ENCODE measurements around the gene CCDC198. TPM values are rescaled to one million over a fixed set of nuclear protein-coding genes. Genes with fewer than 3 reads are reported as not detected.

CCDC198 gene, protein sequence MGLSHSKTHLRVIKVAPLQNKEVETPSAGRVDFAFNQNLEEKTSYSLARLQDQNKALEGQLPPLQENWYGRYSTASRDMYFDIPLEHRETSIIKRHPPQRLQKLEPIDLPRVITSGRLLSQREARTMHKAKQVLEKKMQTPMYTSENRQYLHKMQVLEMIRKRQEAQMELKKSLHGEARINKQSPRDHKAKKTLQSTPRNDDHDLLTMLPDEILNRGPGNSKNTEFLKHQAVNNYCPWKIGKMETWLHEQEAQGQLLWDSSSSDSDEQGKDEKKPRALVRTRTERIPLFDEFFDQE
- polyA plus RNA-seq (ENCODE audit: insufficient read length in 3 of 3), result 100 to 1,000 TPM; 200 to 506 (median 241) TPM
- long read RNA-seq, donor 1, transcript CCDC198-210 (6 exons, 1,030 nt), result major isoform, 7 of 11 reads
- long read RNA-seq, donor 1, partial matches to known transcripts, result 0 of 11 reads
- long read RNA-seq, donor 1, other reads (novel, unspliced or antisense), result 0 of 11 reads
- long read RNA-seq, donor 2, partial matches to known transcripts, result 5 of 10 reads
- long read RNA-seq, donor 2, other reads (novel, unspliced or antisense), result 0 of 10 reads
- long read RNA-seq, donor 3, transcript CCDC198-208 (6 exons, 1,187 nt), result major isoform, 5 of 8 reads
- long read RNA-seq, donor 3, partial matches to known transcripts, result 0 of 8 reads
- long read RNA-seq, donor 3, other reads (novel, unspliced or antisense), result 0 of 8 reads
- long read RNA-seq, donor 4, partial matches to known transcripts, result 200 of 216 reads
- long read RNA-seq, donor 4, other reads (novel, unspliced or antisense), result 5 of 216 reads
- long read RNA-seq, donor 5, result 0 reads
- long read RNA-seq, donor 6, transcript CCDC198-210 (6 exons, 1,030 nt), result minor isoform, 5 of 86 reads
- long read RNA-seq, donor 6, transcript CCDC198-208 (6 exons, 1,187 nt), result major isoform, 8 of 86 reads
- long read RNA-seq, donor 6, transcript CCDC198-209 (3 exons, 367 nt), result minor isoform, 5 of 86 reads
- long read RNA-seq, donor 6, partial matches to known transcripts, result 65 of 86 reads
- long read RNA-seq, donor 6, other reads (novel, unspliced or antisense), result 0 of 86 reads
- long read RNA-seq, donor 7, transcript CCDC198-210 (6 exons, 1,030 nt), result minor isoform, 7 of 29 reads
- long read RNA-seq, donor 7, transcript CCDC198-201 (6 exons, 3,082 nt), result major isoform, 8 of 29 reads
- long read RNA-seq, donor 7, partial matches to known transcripts, result 9 of 29 reads
- long read RNA-seq, donor 7, other reads (novel, unspliced or antisense), result 0 of 29 reads
- long read RNA-seq, donor 8, result 0 reads
- long read RNA-seq, donor 9, partial matches to known transcripts, result 0 of 7 reads
- long read RNA-seq, donor 9, other reads (novel, unspliced or antisense), result 0 of 7 reads
- long read RNA-seq, donor 10, partial matches to known transcripts, result 7 of 23 reads
- long read RNA-seq, donor 10, other reads (novel, unspliced or antisense), result 5 of 23 reads
- long read RNA-seq, donor 11, transcript CCDC198-210 (6 exons, 1,030 nt), result major isoform, 7 of 11 reads
- long read RNA-seq, donor 11, partial matches to known transcripts, result 0 of 11 reads
- long read RNA-seq, donor 11, other reads (novel, unspliced or antisense), result 0 of 11 reads
- long read RNA-seq, donor 12, partial matches to known transcripts, result 52 of 55 reads
- long read RNA-seq, donor 12, other reads (novel, unspliced or antisense), result 0 of 55 reads
- long read RNA-seq, donor 13, result 0 reads
- long read RNA-seq, donor 14, partial matches to known transcripts, result 0 of 6 reads
- long read RNA-seq, donor 14, other reads (novel, unspliced or antisense), result 0 of 6 reads
- long read RNA-seq, donor 15, partial matches to known transcripts, result 0 of 3 reads
- long read RNA-seq, donor 15, other reads (novel, unspliced or antisense), result 0 of 3 reads
- long read RNA-seq, donor 16, transcript CCDC198-201 (6 exons, 3,082 nt), result major isoform, 5 of 120 reads
- long read RNA-seq, donor 16, transcript CCDC198-209 (3 exons, 367 nt), result major isoform, 5 of 120 reads
- long read RNA-seq, donor 16, partial matches to known transcripts, result 101 of 120 reads
- long read RNA-seq, donor 16, other reads (novel, unspliced or antisense), result 0 of 120 reads

DNA sequence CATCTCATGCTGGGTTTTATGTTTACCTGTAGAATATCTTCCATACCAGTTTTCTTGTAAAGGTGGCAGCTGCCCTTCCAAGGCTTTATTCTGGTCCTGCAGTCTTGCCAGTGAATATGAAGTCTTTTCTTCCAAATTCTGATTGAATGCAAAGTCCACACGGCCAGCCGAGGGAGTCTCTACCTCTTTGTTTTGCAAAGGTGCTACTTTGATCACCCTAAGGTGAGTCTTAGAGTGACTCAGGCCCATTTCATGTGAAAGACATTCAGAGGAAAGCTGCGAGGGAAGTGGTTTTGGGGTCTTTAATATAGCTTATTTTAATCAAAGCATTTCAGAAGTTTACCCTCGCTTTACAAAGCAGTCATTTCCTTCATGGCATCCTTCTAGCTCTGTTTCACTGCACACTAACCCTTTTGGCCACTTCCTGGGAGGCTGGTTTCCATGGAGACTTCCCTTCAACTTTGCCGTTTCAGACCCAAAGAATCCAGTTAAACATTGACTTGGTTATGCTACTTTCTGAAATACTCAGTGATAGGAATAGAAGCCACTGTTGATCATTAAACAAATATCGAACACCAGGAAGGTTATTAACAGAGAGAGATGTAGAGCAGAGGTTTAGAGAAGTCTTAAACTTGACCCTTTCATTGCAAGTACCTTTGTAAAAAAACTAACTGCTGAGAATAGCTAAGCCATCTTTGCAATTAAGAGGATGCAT lies at the start of gene CCDC198:
Gene CCDC198, minus strand, starts transcription at position 391 of the 715 bp plus-strand sequence. Its CDS starts 142 bp downstream, at position 249.
- peak in 8 of 11 donors; percentile 46 to 87 (median 66) for DNase-seq (ENCODE audit: extremely low read depth in 1 of 11, low read depth in 9 of 11, low spot score in 4 of 11)

DNA sequence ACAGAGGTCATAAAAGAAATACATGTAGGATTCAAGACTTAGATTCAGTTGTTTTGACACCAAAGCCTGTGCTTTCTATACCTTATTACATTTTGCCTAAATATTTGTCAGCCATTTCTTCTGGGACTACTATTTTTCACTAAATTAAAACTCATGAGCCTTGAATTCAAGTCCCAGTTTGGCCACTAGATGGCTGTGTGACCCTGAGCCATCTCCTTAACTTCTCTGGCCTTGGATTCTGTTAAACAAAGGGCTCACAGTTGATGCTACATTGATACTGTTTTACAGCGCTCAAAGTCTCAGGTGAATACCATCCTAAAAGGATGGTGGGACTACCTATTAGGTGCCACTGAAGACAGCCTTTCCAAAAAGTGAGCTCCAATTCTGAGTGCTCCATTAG lies 39.6 kb upstream of the CCDC198 start:
- DNase-seq (ENCODE audit: extremely low read depth in 1 of 11, low read depth in 9 of 11, low spot score in 4 of 11), result peak in 1 of 11 donors; percentile 20

DNA sequence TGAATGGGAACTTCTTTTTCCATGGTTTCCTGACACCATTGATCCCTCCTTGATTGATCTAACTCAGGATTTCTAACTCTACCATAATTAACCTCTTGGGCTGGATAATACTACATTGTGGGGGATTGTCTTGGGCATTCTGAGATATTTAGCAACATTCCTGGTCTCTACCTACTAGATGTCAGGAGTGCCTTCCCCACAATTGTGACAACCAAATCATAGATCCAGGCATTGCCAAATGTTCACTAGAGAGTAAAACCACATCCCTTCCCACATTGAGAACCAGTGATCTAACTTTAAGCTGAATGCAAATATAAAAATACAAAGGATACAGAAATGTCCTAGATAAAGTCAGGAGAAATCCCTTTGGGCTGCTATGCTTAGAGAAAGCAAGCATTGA lies 36.9 kb upstream of the CCDC198 start:
- no peak for DNase-seq (ENCODE audit: extremely low read depth in 1 of 11, low read depth in 9 of 11, low spot score in 4 of 11)

DNA sequence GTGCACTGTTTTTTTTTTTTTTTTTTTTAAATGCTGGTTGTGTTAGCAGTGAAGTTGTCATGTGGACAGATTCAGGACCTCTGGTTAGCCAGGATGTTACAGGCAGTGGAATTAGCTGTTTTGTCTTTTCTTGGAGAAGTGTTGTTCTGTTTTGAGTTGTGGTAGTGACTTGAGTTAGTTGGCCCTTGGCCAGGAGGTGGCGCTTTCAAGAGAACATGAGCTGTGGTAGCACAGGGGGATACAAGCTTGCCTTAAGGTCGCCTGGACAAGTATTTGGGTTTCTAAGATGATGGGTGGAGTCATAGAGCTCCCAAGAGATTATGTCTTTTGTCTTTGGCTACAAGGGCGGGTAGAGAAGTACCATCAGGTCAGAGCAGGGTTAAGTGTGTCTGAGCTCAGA lies 33.3 kb upstream of the CCDC198 start:
- DNase-seq (ENCODE audit: extremely low read depth in 1 of 11, low read depth in 9 of 11, low spot score in 4 of 11), result no peak

DNA sequence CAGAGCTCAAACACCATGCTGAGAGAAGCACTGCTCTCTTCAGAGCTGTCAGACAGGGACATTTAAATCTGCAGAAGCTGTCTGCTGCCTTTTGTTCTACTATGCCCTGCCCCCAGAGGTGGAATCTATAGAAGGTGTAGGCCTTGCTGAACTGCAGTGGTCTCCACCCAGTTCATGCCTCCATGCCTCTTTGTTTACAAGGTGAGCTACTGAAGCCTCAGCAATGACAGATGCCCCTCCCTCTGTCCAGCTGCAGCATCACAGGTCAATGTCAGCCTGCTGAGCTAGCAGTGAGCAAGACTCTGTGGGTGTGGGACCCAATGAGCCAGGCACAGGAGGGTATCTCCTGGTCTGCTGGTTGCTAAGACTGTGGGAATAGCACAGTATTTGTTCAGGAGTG lies 25.4 kb upstream of the CCDC198 start:
- no peak for DNase-seq (ENCODE audit: extremely low read depth in 1 of 11, low read depth in 9 of 11, low spot score in 4 of 11)

DNA sequence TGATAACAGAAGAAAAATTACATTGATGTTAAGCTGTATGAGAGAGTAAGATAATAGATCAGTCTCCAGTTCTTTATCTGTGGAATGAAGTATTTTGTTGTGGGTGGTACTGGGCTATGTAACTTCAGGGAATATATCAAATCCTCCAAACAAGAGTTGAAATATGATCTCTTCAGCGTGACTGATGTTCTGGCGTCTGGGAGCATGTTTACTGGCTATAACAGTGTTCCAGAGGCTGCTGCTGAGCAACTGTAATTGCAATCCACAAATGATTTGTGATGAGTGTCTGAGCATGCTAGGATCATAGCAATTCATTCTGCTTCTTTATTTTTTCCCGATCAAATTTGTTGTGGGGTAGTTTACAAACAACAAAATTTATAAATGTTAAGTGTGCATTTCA lies 18.6 kb upstream of the CCDC198 start:
- peak in 5 of 11 donors; percentile 23 to 59 (median 39) for DNase-seq (ENCODE audit: extremely low read depth in 1 of 11, low read depth in 9 of 11, low spot score in 4 of 11)

DNA sequence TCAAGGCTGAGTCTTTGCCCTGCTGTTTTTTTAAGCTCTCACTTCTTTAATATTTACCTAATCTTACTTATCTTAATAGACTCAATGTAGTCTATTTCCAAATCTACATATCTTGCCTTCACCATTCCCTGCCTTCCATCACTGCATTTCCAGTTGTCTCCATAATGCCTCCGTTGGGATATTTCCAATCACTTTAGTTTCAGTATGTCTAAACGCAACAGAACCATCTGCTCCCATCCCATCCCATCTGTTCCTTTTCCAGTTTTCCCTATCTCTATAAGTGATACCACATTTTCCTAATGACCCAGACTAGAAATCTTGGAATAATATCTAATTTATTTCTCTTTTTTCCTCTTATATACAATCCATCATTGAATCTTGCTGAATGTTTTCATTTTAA lies 15.1 kb upstream of the CCDC198 start:
- DNase-seq (ENCODE audit: extremely low read depth in 1 of 11, low read depth in 9 of 11, low spot score in 4 of 11), result no peak

DNA sequence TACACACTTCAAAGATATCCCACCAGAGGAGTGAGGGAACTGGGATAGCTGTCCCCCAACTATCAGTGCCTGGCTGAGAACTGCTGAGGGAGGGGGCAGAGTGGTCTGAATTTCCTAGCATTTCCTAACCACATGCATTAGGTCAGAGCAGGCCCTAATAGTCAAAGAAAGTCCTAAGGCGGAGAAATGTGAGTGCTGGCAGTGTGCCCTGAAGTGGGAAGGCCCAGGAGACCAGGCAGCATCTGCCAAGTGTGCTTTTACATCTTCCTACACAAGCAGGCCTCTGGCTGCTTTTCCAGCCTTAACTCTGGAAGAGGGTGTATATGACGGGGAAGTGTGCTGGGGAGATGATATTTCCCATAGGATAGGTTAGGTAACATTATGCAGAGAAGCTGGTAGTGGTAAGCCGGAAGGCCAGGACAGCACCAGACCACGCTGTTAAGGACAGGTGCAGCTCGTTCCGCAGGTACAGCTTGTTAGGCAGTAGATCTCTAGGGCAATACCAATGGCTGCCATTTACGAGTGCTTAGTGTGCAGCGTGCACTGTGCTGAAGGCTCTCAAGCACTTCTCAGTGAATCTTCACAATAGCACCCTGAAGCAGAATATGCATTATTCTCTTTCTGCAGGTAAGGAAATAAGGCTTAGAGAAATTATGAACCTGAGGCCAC lies 9.1 kb upstream of the CCDC198 start:
- peak in 3 of 11 donors; percentile 19 to 33 (median 28) for DNase-seq (ENCODE audit: extremely low read depth in 1 of 11, low read depth in 9 of 11, low spot score in 4 of 11)

DNA sequence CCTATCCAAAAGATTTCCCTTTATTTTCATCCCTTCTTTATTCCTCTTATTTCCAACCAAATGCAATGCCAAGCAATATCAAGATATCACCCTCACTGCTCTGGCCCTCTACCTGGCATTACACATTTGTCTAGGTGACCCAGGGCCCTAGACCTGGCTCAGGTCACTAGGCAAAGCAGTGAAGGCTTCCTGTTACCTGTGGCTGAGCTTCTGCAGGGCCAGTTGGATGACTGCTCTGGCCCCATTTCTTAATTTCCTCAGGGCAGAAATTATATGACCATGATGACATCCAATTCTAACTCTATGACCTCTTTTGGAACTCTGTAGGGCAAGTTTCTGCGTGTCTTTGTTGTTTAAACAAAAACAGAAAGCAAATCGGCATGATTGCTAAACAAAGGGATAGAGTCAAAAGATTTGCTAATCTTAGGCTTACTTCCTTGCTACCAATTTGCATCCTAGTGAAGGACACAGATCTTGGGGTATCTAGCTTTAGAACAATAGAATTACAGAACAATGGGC lies 7.4 kb upstream of the CCDC198 start:
- no peak for DNase-seq (ENCODE audit: extremely low read depth in 1 of 11, low read depth in 9 of 11, low spot score in 4 of 11)

DNA sequence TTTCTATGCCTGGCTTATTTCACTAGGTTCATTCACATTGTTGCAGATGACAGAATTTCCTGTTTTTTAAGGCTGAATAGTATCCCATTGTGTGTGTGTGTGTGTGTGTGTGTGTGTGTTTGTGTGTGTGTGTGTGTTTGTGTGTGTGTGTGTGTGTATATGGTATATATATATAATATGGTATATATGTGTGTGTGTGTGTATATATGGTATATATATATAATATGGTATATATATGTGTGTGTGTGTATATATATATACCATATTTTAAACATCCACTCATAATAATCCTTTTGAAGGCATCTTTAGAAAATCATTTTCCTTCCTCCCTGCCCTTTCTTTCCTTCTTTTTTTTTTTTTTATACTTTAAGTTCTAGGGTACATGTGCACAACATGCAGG lies 5.0 kb upstream of the CCDC198 start:
- no peak for DNase-seq (ENCODE audit: extremely low read depth in 1 of 11, low read depth in 9 of 11, low spot score in 4 of 11)

DNA sequence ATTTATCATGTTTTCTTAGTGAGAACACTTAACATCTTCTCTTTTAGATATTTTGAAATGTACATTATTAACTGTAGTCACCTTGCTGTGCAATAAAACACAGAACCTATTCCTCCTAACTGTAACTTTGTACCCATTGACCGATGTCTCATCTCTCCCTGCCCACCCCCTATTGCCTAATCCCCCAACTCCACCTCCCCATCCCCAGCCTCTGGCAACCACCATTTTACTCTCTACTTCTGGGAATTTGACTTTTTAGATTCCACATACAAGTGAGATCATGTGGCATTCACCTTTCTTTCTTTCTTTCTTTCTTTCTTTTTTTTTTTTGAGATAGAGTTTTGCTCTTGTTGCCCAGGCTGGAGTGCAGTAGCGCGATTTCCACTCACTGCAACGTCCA lies 4.4 kb upstream of the CCDC198 start:
- no peak for DNase-seq (ENCODE audit: extremely low read depth in 1 of 11, low read depth in 9 of 11, low spot score in 4 of 11)

DNA sequence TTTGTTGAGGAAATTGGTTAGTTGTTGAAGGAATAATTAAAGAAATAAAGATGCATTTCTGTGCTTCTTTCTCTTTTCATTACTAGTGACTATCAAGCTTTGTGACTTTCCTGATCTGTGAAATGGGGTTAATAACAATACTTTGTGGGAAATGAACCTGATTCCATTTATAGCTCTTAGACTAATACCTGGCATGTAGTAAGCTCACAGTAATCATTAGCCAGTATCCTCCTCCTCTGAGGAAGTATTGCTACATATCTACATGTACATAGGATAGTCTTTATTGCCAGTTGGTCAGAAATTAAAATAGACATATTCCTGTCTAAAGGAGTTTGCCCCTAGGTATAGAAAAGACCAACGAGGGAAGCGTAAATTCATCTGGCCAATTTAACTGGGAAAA lies 1.8 kb upstream of the CCDC198 start:
- no peak for DNase-seq (ENCODE audit: extremely low read depth in 1 of 11, low read depth in 9 of 11, low spot score in 4 of 11)

DNA sequence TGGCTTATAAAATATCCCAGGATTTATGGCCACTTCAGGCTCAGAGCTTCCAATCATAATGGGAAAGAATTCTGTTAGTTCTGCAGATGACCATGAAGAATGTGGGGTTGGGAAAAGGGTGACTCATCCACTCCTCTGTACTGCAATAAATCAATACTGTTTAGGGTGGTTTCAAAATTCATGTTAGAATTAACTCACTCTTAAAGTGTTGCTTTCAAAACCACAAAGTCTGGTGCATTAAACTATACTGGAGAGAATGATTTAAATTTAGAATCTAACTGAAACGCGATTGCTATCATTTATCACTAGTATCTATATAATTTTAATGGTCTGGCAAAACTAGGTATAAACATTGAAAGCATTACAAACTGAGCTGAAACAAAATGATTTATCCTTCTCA lies 798 bp downstream of the CCDC198 start:
- DNase-seq (ENCODE audit: extremely low read depth in 1 of 11, low read depth in 9 of 11, low spot score in 4 of 11), result peak in 4 of 11 donors; percentile 22 to 44 (median 37)

DNA sequence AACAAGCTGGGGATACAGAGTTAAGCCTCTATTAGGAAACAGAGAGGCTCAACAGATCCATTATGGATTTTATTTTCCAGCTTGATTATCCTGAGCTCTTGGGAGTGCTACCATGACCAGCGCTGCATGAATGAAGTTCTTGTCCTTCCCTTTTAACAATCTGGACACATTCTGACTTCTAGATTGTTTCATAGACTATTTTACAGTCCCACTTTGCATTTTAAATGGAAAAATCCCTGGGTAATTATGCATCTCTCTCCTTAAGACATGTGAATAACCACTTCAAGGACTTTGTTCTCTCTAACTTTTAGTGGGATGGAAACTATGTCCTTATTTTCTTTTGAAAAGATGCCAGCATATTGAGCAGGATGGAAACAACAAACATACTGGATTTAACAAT lies 2.0 kb downstream of the CCDC198 start:
- DNase-seq (ENCODE audit: extremely low read depth in 1 of 11, low read depth in 9 of 11, low spot score in 4 of 11), result no peak

DNA sequence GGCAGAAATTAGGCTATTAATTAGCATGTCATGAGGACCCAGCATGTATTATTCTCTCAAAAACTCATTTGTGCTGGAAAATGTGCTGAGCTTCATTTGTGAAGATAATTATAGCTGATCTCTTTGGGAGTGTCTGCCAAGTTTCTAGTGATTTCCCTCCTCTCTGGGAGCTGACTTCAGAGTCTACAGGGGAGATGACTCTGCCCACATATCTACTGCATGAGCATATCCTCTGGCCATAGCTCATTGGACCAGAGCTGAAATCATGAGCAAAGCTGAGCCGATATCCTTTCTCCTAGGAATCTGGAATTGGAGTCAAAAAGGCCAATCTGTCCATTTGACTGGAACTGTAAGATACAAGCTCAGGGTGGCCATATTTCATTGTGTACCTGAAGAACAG lies 5.9 kb downstream of the CCDC198 start:
- no peak for DNase-seq (ENCODE audit: extremely low read depth in 1 of 11, low read depth in 9 of 11, low spot score in 4 of 11)

DNA sequence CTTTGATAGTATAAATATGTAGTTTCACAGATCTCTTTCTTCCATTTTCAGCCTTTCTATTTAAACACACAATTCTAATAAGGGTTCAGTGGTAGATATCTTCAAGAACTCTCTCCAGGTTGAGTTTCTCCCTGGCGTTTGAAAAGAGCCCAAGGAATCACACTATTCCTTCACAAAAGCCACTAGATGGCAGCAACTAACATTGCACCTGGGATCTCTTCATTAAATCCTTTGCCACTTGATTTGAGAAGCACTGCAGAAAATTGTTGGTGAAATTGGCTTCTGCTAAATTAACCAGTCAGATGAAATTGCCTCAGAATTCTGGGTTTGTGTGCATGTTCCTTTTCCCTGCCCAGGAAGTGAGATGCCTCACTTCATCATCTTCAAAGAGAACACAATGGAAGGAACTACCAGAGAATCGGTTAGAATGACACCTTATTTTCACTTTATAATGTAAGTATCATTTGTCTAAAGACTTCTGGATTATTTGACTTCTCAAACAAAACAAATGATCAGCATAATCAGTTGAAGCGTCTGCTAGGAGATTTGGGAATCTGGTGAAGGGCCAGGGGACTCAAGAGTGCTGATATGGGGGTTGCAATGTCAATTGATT lies 6.8 kb downstream of the CCDC198 start:
- DNase-seq (ENCODE audit: extremely low read depth in 1 of 11, low read depth in 9 of 11, low spot score in 4 of 11), result peak in 5 of 11 donors; percentile 28 to 66 (median 53)
